T-cell (primary cell): ENCODE results near the gene SNRPA. TPM values are rescaled to one million over a fixed set of nuclear protein-coding genes. Genes with fewer than 3 reads are reported as not detected.

Source experiments
- ATAC-seq, 4 experiments: fragments of 200-7000 bp in 3 of 4; fragments of 150-1000 bp in 1 of 4; cut with Tn5 transposase; replicated peaks in 1 of 4; 1 replicate in 3 of 4; 2 replicates in 1 of 4; pipeline ENCODE4 v1.10.0; 2021; ENCODE audit warnings: moderate library complexity in 3 of 4, mild to moderate bottlenecking in 2 of 4, moderate number of reproducible peaks in 1 of 4
- CTCF ChIA-PET, 2 donors: fragments of 300-600 bp; sonication (Branson Sonifier 250); formaldehyde crosslinking; loops; one replicate each; lab custom pipeline; 2022; ENCODE audit warnings: antibody characterized with exemption in 2 of 2; lab: Charles Lee
- POLR2A ChIA-PET, 2 donors: fragments of 300-600 bp; sonication (Branson Sonifier 250); formaldehyde crosslinking; loops; one replicate each; lab custom pipeline; 2022; ENCODE audit warnings: antibody characterized with exemption in 2 of 2; lab: Charles Lee
- DNase-seq, 35 experiments: peaks; one replicate each; pipeline versions ENCODE4 v3.0.0 to v3.0.0-alpha.2; 2013 to 2023
- H3K27ac ChIP-seq: one replicate; pipeline ENCODE4 v1.5.1; 2013; ENCODE audit warnings: low read length
- H3K27me3 ChIP-seq, 2 experiments: replicated peaks in 1 of 2; 1 replicate in 1 of 2; 2 replicates in 1 of 2; pipeline versions ENCODE4 v1.6.1 to v1.7.0; 2013; ENCODE audit warnings: low read length in 1 of 2, mixed read lengths in 1 of 2; ENCODE audit not compliant: control insufficient read depth in 2 of 2, insufficient read depth in 2 of 2; ENCODE audit errors: extremely low read depth in 1 of 2
- H3K36me3 ChIP-seq, 2 donors: 1 replicate in 1 of 2; 2 replicates in 1 of 2; pipeline versions ENCODE4 v1.6.1 to v1.7.0; 2013; ENCODE audit warnings: low read length in 1 of 2; ENCODE audit not compliant: control insufficient read depth in 2 of 2, insufficient read depth in 1 of 2; ENCODE audit errors: extremely low read depth in 1 of 2
- H3K4me1 ChIP-seq, 2 experiments: 1 replicate in 1 of 2; 2 replicates in 1 of 2; pipeline versions ENCODE4 v1.6.1 to v1.7.0; 2013; ENCODE audit warnings: low read length in 2 of 2, mixed read lengths in 1 of 2; ENCODE audit not compliant: insufficient read depth in 2 of 2, control insufficient read depth in 1 of 2; ENCODE audit errors: extremely low read depth in 1 of 2
- H3K4me3 ChIP-seq, 2 donors: 1 replicate in 1 of 2; 2 replicates in 1 of 2; pipeline versions ENCODE4 v1.5.1 to v1.7.0; 2013; ENCODE audit warnings: mild to moderate bottlenecking in 2 of 2, low read length in 1 of 2, moderate library complexity in 1 of 2; ENCODE audit not compliant: control insufficient read depth in 1 of 2; ENCODE audit errors: extremely low read depth in 1 of 2
- H3K9me3 ChIP-seq: 2 replicates; pipeline ENCODE4 v1.7.0; 2013
- H3K27ac Mint-ChIP-seq, 2 donors: one replicate each; pipeline ENCODE4 v1.8.0; 2020 to 2021; ENCODE audit warnings: mild to moderate bottlenecking in 2 of 2, mixed read lengths in 2 of 2
- H3K27me3 Mint-ChIP-seq, 2 donors: one replicate each; pipeline ENCODE4 v1.8.0; 2021 to 2022; ENCODE audit warnings: mixed read lengths in 2 of 2
- H3K36me3 Mint-ChIP-seq: one replicate; pipeline ENCODE4 v1.8.0; 2021; ENCODE audit warnings: mixed read lengths
- H3K4me1 Mint-ChIP-seq, 3 donors: one replicate each; pipeline ENCODE4 v1.8.0; 2020 to 2022; ENCODE audit warnings: mixed read lengths in 3 of 3, mild to moderate bottlenecking in 1 of 3
- H3K4me3 Mint-ChIP-seq, 3 donors: one replicate each; pipeline ENCODE4 v1.8.0; 2020 to 2022; ENCODE audit warnings: mild to moderate bottlenecking in 3 of 3, mixed read lengths in 3 of 3, moderate library complexity in 3 of 3
- H3K9me3 Mint-ChIP-seq, 3 donors: one replicate each; pipeline ENCODE4 v1.8.0; 2020 to 2022; ENCODE audit warnings: mixed read lengths in 3 of 3
- WGBS: methylation state at CpG from one replicate; pipeline ENCODE4 v1.1.5; 2013; ENCODE audit warnings: missing lambda C conversion rate; ENCODE audit not compliant: insufficient coverage; 5-methylcytosine and 5-hydroxymethylcytosine counted together
- total RNA-seq, 35 experiments: library from RNA in 6 of 35; stranded (reverse) in 6 of 35; fragments of 120-200 nt in 1 of 35; gene quantifications; one replicate each; pipeline versions ENCODE4 v1.2.1 to v1.2.4 and lab custom pipeline; 2013 to 2026

The SNRPA gene
- total RNA-seq, 5 donors from 2014 or later (not counting 1 experiment from before 2014, with no cell fraction given), result 65.2 to 101 (median 79.1) TPM

DNA sequence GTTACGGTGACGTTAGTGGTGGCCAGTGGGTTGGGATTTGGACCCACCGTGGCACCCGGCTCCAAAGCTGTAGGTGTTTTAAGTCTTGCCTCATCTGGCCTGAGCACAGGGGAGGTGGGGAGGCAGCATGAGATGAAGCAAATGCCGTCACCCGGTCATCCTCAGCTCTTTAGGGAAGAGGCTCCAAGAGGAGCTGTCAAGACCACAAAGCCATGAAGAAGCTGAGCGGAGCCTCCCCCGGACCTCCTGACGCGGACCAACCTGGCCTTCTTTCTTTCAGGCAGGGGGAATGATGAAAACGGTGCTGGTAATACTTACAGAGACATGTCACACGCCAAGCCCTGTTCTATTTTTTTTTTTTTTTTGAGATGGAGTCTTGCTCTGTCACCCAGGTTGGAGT is 8.1 kb upstream of the SNRPA start:
- WGBS, result 93% methylated on average over 10 of the region's 12 CpGs
- H3K27me3 Mint-ChIP-seq, result no peaks in the 10 kb centered on the region
- no peak overlapping the region for H3K27ac Mint-ChIP-seq
- peaks cover 10% of the 10 kb centered on the region for H3K36me3 Mint-ChIP-seq
- Histone ChIP-seq H3K4me1 (no peaks in the 10 kb centered on the region), H3K9me3 (no peaks in the 10 kb centered on the region), H3K36me3 (peaks cover 9 to 12% of the 10 kb centered on the region in 2 donors), H3K4me3 (no peak overlapping the region), H3K27ac (no peak overlapping the region), H3K27me3 (no peaks in the 10 kb centered on the region)
- no peak overlapping the region for H3K4me3 Mint-ChIP-seq
- H3K4me1 Mint-ChIP-seq, result no peaks in the 10 kb centered on the region
- no peak for ATAC-seq
- ChIA-PET CTCF (no interaction called here), POLR2A (no interaction called here)
- DNase-seq, result no peak
- H3K9me3 Mint-ChIP-seq, result no peaks in the 10 kb centered on the region

DNA sequence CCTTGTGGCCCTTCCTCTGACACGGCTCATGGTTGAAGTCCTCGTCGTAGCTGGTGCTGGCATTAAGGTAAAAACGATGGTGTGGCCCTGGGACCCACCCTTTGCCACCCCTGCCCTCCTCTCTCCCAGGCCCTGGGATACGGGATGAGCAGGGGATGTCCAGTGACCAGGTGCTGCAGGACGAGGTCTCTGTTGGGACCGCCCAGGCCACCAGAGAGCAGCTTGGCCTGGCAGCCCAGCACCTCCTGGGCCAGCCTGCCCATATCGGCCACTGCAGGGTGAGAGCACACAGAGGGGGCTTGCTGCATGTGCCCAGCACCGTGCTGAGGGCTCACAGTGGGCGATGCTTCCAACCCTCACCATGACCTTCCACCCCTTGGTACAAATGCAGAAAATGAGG is 7.1 kb upstream of the SNRPA start:
- peaks cover 0 to 3% (median 0%) of the 10 kb centered on the region in 3 donors for H3K4me1 Mint-ChIP-seq
- no peak overlapping the region for H3K4me3 Mint-ChIP-seq
- H3K9me3 ChIP-seq, result no peaks in the 10 kb centered on the region
- no peak overlapping the region for H3K4me3 ChIP-seq
- H3K36me3 Mint-ChIP-seq, result peaks cover 6% of the 10 kb centered on the region
- no peak overlapping the region for H3K27ac Mint-ChIP-seq
- DNase-seq (no peak), ATAC-seq (no peak)
- no peaks in the 10 kb centered on the region for H3K27me3 Mint-ChIP-seq
- no peaks in the 10 kb centered on the region for H3K27me3 ChIP-seq
- no peaks in the 10 kb centered on the region for H3K9me3 Mint-ChIP-seq
- ChIA-PET POLR2A (no interaction called here), CTCF (interaction anchor here in 1 of 2 donors (0.5 to 0.6 kb wide), 2 partner anchors 73 to 380 kb away, joined by 5 to 12 read pairs; no protein-coding TSS in a partner anchor)
- no peaks in the 10 kb centered on the region for H3K4me1 ChIP-seq
- 96% methylated on average over 9 of the region's 10 CpGs for WGBS
- H3K27ac ChIP-seq, result no peak overlapping the region
- peaks cover 6 to 12% of the 10 kb centered on the region in 2 donors for H3K36me3 ChIP-seq

DNA sequence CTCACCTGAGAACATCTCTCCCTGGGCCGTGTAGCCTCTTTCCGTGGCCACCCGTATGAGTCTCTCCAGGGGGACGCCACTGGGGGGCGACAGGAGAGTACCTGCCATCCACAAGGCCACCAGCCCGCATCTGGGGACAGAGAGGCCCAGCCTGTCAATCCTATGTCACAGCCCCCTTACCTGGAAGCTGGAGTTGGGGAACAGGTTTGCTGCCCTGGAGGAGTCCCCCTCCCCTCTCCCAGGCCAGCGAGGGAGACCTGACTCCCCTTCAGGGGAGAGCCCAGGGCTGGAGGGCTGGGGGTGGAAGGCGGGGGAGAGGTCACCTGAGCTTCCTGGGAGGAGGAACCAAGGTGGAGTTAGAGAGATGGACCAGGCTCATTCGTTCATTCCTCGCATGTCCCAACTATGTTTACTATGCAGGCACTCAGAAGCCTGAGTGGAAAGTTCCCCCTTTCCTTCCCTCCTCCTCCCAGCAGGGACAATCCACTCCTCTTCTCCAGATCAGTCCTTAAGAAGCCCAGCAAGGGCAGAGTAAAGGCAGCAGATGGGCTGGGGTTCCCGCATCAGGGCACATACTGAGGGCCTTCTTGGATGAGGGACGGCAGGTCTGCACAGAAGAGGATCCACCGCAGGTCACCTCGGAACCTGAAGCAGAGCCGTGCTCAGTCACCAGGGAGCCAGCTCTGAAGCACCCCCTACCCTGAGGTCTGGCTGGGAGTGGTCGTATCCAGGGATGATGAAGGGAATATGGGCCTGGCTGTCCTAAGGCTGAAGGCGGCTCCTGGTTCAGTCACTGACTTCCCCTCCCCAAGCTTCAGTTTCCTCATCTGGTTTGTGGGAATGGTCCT is 6.2 kb upstream of the SNRPA start:
- peaks cover 0 to 7% of the 10 kb centered on the region in 2 experiments for H3K4me1 ChIP-seq
- Mint-ChIP-seq H3K4me3 (no peak overlapping the region), H3K27me3 (no peaks in the 10 kb centered on the region), H3K36me3 (no peaks in the 10 kb centered on the region), H3K4me1 (peaks cover 4 to 8% (median 7%) of the 10 kb centered on the region in 3 donors), H3K9me3 (no peaks in the 10 kb centered on the region), H3K27ac (peak overlapping the region in 1 of 2 donors; percentile 17)
- peak in 2 of 4 experiments; percentile 46 to 53 for ATAC-seq
- no peak overlapping the region for H3K27ac ChIP-seq
- H3K9me3 ChIP-seq, result no peaks in the 10 kb centered on the region
- no peak overlapping the region for H3K4me3 ChIP-seq
- ChIA-PET CTCF (interaction anchor here in 1 of 2 donors (0.5 kb wide), 1 partner anchor 72 kb away, joined by 5 read pairs; no protein-coding TSS in a partner anchor), POLR2A (no interaction called here)
- 81% methylated on average over 5 of the region's 17 CpGs for WGBS
- DNase-seq, result peak in 7 of 35 experiments; percentile 7 to 43 (median 18)
- H3K27me3 ChIP-seq, result no peaks in the 10 kb centered on the region
- peaks cover 4 to 8% of the 10 kb centered on the region in 2 donors for H3K36me3 ChIP-seq

DNA sequence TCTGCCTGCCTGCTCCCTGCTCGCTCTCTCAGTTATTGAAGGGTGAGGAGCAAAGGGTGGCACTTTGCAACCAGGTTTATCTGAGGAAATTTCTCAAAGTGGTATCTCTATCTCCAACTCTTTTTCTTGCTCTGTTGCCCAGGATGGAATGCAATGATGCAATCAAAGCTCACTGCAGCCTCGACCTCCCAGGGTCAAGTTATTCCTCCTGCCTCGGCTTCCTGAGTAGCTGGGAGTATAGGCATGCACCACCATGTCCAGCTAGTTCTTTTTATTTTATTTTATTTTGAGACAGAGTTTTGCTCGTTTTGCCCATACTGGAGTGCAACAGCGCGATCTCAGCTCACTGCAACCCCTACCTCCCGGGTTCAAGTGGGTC is 5.6 kb upstream of the SNRPA start:
- ATAC-seq, result no peak
- Mint-ChIP-seq H3K4me1 (peaks cover 10 to 14% (median 13%) of the 10 kb centered on the region in 3 donors), H3K4me3 (no peak overlapping the region), H3K27me3 (no peaks in the 10 kb centered on the region), H3K27ac (no peak overlapping the region), H3K9me3 (no peaks in the 10 kb centered on the region), H3K36me3 (no peaks in the 10 kb centered on the region)
- no peak for DNase-seq
- Histone ChIP-seq H3K9me3 (no peaks in the 10 kb centered on the region), H3K27me3 (no peaks in the 10 kb centered on the region), H3K4me1 (peaks cover 0 to 12% of the 10 kb centered on the region in 2 experiments), H3K36me3 (peaks cover 3% of the 10 kb centered on the region in 2 donors), H3K27ac (no peak overlapping the region), H3K4me3 (no peak overlapping the region)
- ChIA-PET CTCF (no interaction called here), POLR2A (no interaction called here)
- WGBS, result no CpG with 5 or more reads among the region's 7 CpGs

DNA sequence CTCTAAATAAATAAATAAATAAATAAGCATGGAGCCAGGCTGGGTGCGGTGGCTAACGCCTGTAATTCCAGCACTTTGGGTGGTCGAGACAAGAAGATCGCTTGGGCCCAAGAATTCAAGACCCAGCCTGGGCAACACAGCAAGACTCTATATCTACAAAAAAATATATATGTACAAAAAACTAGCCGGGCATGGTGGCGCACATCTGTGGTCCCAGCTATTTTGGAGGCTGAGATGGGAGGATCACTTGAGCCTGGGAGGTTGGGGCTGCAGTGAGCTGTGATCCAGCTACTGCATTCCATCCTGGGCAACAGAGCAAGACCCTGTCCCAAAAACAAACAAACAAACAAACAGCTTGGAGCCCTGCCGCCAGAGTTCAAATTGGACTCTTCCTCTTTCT is 3.5 kb upstream of the SNRPA start:
- Histone ChIP-seq H3K27ac (no peak overlapping the region), H3K4me1 (peaks cover 0 to 27% of the 10 kb centered on the region in 2 experiments), H3K27me3 (no peaks in the 10 kb centered on the region), H3K36me3 (no peaks in the 10 kb centered on the region), H3K9me3 (no peaks in the 10 kb centered on the region), H3K4me3 (no peak overlapping the region)
- no peaks in the 10 kb centered on the region for H3K9me3 Mint-ChIP-seq
- H3K27me3 Mint-ChIP-seq, result no peaks in the 10 kb centered on the region
- DNase-seq (no peak), ATAC-seq (no peak)
- no peak overlapping the region for H3K27ac Mint-ChIP-seq
- peaks cover 19 to 27% (median 26%) of the 10 kb centered on the region in 3 donors for H3K4me1 Mint-ChIP-seq
- H3K4me3 Mint-ChIP-seq, result no peak overlapping the region
- peaks cover 1% of the 10 kb centered on the region for H3K36me3 Mint-ChIP-seq
- CTCF ChIA-PET, result interaction anchor here in 1 of 2 donors (0.6 kb wide), 1 partner anchor 34 kb away, joined by 3 read pairs; no protein-coding TSS in a partner anchor
- POLR2A ChIA-PET, result no interaction called here
- WGBS, result no CpG with 5 or more reads among the region's 7 CpGs

DNA sequence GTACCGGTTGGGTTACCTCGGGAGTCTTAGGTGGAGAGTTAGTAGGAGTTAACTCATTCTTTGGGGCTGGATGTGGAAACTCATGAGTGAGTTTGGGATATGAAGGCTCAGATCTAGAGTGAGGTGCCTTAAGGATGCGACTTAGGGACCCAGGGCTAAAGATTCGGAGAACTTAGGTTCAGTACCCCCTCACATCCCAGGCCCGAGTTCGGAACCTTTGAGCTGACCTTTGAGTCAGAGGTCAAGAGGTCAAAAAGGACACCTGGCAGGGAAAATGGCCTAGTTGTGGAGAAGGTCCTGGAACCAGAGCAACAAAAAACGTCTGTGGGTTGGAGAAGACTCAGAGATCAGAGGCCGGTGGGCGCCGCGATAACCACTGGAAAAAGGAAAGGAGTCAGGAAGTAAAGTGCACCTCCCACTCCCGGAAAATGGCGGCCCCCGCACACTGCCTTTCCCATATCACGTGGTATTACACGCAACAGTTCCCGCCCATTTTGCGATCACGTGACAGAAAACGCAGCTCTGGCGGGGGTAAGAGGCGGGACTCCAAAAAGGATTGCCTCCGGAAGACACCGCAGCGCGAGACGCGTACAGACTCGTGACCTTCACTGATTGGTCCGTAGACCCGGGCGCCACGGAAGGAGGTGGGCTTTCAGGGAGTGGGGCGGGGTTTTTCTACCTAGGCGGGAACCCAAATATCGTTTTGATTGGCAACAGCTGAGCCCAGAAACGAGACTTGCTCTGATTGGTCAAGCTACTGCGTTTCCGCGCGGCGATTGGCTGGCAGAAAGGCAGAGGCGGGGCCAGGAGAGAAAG is 737 bp upstream of the SNRPA start, which contains the start of gene ACTMAP:
ACTMAP (minus strand) TSS at position 420 of the 816 bp plus-strand sequence. CDS start 674 bp downstream, outside the sequence.
- ATAC-seq, result peak; percentile 89 to 91 (median 89)
- Mint-ChIP-seq H3K27ac (peak within 1 kb of the TSS; percentile 98 to 99), H3K9me3 (no peaks in the 10 kb centered on the region), H3K36me3 (peaks cover 12% of the 10 kb centered on the region), H3K4me3 (peak within 1 kb of the TSS; percentile 91 to 100 (median 97)), H3K27me3 (no peaks in the 10 kb centered on the region), H3K4me1 (peaks cover 35 to 46% (median 43%) of the 10 kb centered on the region in 3 donors)
- Histone ChIP-seq H3K4me1 (peaks cover 8 to 53% of the 10 kb centered on the region in 2 experiments), H3K9me3 (no peaks in the 10 kb centered on the region), H3K27ac (peak within 1 kb of the TSS; percentile 83), H3K27me3 (no peaks in the 10 kb centered on the region), H3K36me3 (peaks cover 0 to under 1% of the 10 kb centered on the region in 2 donors), H3K4me3 (peak within 1 kb of the TSS; percentile 91 to 92)
- CTCF ChIA-PET, result interaction anchor here in 1 of 2 donors (0.8 to 1.5 kb wide), 5 partner anchors 28 to 69 kb away, joined by 3 to 19 read pairs (median 8); partner anchors contain the start of genes EGLN2 and RAB4B
- WGBS, result 0% methylated on average over 34 of the region's 43 CpGs
- peak; percentile 98 to 100 (median 99) for DNase-seq
- POLR2A ChIA-PET, result interaction anchor here in 1 of 2 donors (0.7 to 1.2 kb wide), 5 partner anchors 28 to 781 kb away, joined by 3 to 13 read pairs (median 5); partner anchors contain the start of genes COQ8B, EGLN2, ITPKC and RAB4B
